Breast epithelium (tissue), 3 donors: ENCODE results near the gene KRTAP4-11.
"Not testable (repeated sequence)": the region's sequence is repeated elsewhere in the genome, so short reads cannot be mapped to it uniquely, and the experiment has no call there.

Source experiments
- POLR2A ChIP-seq: fragments of 450-650 bp; IDR thresholded peaks from one replicate; pipeline ENCODE4 v1.6.1; 2016; ENCODE audit warnings: antibody characterized with exemption, mild to moderate bottlenecking, moderate library complexity
- TF ChIP-seq, protein P1 (sequence below), 3 donors: fragments of 450-650 bp; IDR thresholded peaks; one replicate each; pipeline ENCODE4 v1.5.1; 2016 to 2017; ENCODE audit warnings: antibody characterized with exemption in 3 of 3, mild to moderate bottlenecking in 3 of 3, moderate library complexity in 3 of 3

DNA sequence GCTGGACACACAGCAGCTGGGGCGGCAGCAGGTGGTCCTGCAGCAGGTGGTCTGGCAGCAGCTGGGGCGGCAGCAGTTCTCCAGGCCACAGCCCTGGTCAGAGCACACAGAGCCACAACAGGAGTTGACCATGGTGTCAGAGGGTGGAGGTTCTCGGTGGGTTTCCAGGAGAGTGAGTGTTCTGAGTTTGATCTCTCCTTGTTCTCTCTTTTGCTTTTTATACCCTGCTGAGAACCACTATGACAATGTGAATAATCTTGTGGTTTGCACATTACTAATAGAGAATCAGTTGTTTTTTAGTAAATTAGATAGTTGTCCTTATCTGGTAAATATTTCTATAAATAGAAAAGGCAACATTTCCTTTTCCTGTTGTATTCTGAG lies 5.8 kb upstream of the KRTAP4-11 start, which contains the start of gene KRTAP4-12:
- TF ChIP-seq POLR2A, result not testable (repeated sequence)
- TF ChIP-seq, protein P1, sequence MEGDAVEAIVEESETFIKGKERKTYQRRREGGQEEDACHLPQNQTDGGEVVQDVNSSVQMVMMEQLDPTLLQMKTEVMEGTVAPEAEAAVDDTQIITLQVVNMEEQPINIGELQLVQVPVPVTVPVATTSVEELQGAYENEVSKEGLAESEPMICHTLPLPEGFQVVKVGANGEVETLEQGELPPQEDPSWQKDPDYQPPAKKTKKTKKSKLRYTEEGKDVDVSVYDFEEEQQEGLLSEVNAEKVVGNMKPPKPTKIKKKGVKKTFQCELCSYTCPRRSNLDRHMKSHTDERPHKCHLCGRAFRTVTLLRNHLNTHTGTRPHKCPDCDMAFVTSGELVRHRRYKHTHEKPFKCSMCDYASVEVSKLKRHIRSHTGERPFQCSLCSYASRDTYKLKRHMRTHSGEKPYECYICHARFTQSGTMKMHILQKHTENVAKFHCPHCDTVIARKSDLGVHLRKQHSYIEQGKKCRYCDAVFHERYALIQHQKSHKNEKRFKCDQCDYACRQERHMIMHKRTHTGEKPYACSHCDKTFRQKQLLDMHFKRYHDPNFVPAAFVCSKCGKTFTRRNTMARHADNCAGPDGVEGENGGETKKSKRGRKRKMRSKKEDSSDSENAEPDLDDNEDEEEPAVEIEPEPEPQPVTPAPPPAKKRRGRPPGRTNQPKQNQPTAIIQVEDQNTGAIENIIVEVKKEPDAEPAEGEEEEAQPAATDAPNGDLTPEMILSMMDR (IDR thresholded peaks at IDR 0.05), result not testable (repeated sequence)
